KBM-7 (cell line): ENCODE data around the gene TMEM150C.

ENCODE experiments used
- DNase-seq: peaks from one replicate; pipeline ENCODE4 v3.0.0-alpha.2; 2015
- in situ Hi-C: fragments of 300-500 bp; cut with MboI; formaldehyde crosslinking; loops from 2 replicates; pipeline ENCODE4 v1.14.3; 2020; ENCODE audit warnings: low sequenced_read_pairs, low pct_unique_long_range_greater_than_20kb, mixed read lengths

Gene TMEM150C

DNA sequence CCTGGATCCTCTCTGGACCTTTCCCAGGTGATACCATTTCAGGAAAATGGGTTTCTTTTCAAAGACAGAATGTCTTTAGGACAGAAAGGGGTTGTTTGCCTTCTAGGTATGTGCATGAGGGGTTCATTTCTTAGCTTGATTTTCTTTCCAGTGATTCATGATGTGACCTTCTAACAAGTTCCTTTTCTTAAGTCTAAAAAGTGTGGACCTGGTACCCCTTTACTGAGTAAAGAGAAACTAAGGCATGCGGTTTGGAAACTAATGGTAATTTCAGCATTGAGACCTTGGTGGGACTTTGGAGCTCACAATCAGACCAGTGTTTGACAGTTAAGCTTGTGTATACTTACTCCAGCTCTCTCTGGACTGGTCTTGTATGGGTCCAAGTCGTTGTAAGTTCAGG lies 122.7 kb downstream of the TMEM150C start:
- in situ Hi-C loops = no loop called here
- no peak for DNase-seq

DNA sequence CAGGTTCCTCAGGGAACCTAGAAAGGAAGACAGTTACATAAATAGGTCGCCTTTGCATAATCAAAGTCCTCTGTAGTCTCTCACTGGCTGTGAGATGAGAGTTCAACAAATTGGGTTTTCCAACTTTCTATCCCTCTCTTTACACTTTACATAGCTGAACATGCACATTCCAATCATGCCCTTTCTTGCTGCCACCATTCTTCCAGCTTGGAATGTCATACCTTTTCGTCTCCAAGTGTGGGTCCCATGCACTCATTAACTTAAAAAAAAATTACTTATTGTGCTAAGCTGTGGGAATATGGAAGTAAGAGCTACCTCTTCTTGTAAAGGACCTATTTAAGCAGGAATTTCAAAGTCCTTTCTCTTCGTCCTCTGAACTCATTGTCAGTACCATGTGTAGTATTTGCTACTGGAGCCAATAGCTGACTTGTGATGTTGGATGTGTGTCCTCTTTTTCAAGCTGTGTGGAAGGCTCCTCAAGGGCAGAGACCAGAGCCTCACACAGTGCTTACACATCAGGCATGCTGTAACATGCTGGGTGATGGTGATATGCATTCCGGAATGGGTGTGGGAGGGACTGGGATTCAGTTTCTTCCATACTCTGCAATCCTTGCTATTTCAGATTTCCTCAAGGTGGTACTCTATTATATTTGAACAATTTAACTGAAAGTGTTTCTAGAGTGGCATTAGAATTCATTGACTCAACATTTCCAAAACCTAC lies 124.3 kb downstream of the TMEM150C start:
- in situ Hi-C loops = no loop called here
- no peak for DNase-seq

DNA sequence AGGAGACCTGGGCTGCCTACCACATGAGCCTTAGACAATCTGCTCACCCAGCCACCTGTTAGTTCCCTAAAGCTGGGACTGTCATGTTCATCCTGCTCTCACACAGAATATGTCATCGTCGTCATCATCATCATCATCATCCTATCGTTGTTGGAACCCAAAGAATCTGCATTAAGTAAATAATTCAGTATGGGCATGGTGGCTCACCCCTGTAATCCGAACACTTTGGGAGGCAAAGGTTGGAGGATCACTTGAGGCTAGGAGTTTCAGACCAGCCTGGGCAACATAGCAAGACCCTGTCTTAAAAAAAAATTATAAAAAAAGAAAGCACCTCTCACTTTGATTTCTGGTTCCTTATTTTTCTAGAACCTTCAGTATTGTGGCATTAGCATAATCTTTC lies 125.0 kb downstream of the TMEM150C start:
- in situ Hi-C loops = no loop called here

DNA sequence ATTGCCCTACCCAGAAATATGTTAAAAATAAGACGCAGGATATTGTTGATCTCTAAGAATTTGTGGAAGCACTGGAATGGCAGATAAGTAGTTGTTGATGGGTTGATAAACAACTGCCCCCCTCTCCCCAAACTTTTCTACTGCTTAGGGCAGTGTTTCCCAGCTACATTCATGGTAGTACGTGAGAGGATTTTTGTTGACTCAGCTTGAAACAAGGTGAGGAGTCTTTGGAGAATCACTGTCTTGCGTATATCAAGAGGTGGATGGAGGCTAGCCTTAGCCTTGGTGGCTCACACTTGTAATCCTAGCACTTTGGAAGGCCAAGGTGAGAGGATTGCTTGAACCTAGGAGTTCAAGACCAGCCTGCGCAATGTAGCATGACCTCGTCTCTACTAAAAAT lies 125.7 kb downstream of the TMEM150C start:
- in situ Hi-C loops = no loop called here
- DNase-seq = no peak

More for the DNA sequence above, 125.0 kb downstream of the TMEM150C start:
- no peak for DNase-seq

DNA sequence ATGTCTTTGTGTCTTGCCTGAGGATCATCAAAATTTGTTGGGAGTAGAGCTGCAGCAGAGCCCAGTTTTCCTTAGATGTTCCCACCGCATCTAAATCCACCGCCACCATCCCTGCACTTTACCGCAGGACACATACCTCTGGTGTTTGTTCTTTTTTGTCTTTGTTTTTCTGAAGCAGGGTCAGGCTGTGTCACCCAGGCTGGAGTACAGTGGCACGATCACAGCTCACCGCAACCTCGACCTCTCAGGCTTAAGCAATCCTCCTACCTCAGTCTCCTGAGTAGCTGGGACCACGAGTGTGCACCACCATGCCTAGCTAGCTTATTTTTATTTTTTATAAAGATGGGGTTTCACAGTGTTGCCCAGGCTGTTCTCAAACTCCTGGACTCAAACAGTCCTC lies 126.8 kb downstream of the TMEM150C start:
- DNase-seq = no peak
- in situ Hi-C loops = no loop called here

DNA sequence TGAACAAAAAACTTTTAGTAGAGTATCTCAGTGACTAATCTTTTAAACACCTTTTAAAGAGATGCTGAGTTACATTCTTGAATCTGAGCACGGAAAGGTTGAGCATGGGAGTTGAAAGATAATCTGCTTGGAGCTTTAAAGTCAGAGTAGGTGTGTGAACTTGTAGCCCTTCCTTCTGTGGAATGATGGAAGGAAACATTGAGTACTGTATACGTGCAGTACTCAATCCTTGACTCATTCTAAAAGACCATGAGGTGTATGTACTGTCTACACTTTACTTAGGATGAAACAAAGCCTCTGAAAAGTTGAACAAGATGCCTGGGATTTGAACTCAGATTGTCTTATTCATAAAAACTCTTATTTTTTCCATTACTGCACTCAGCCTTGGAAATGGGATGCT lies 128.0 kb downstream of the TMEM150C start:
- no peak for DNase-seq
- in situ Hi-C loops = no loop called here
